UCSD-AML1 (cell line): ENCODE results near the gene LRCOL1.

Experiments
- DNase-seq: peaks from one replicate; lab custom pipeline; 2025; ENCODE audit not compliant: unreplicated experiment; lab: John Stamatoyannopoulos, UW

The LRCOL1 gene

GRCh38 chr12:132637811-132638210 lies 27.4 kb upstream of the LRCOL1 start:
- DNase-seq = no peak

DNA sequence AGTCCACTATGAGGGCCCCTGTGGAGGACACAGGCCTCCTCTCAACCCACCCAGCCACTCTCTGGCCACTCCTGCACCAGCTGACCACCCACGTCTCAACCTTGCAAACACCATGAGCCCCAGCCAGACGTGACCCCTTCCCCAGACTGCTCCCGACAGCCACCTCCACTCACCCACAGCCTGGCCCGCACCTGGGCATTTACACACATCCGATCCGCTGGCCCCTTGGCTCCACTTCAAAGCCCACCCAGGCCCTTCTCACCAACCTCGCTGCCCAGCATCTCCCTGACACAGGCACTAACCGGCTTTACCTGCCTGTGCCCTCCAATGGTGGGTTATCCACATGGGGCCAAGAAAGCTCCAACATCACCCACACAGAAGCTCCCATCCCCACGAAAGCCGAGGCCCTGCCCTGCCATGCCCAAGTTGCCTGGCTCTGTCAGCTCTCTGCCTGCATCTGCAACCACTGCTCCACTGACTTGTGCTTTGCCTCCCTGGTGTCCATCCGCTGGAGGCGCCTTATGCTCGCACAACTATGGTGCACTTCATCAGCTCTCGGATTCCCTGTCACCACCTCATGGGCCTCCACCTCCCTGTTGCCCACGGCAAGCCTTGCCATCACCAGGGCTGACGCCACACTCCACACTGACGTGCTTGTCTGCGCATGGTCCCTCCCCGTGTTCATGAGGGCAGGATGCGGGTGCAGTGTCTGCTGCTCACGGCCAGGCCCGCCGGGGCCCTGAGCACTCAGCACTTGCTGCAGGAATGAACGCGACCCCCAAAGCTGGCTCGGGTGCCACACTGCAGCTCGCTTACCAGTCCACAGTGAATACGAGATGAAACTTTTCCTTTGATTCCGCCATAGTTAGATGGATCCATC lies 24.9 kb upstream of the LRCOL1 start:
- no peak for DNase-seq

- no peak for DNase-seq
Observed at GRCh38 chr12:132634411-132634990, 24.1 kb upstream of the LRCOL1 start.

GRCh38 chr12:132633901-132634300 lies 23.5 kb upstream of the LRCOL1 start:
- DNase-seq = no peak

DNA sequence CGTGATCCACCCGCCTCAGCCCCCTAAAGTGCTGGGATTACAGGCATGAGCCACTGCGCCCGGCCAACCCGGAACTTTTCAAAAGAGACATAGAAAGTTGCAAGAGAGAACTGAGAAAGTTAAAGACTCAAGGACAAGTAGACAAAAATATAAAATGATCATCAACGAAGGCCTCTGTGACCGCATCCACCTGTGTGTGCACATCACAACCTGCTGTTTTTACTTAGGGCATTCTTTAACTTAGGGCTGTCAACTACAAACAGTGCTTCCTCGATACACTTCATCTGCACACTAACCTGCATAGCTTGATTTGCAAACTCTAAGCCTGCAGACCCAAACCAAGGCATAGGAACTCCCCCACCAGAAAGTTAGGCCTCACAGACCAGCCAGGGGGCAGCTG lies 23.0 kb upstream of the LRCOL1 start:
- DNase-seq = no peak

GRCh38 chr12:132632521-132633228 lies 22.3 kb upstream of the LRCOL1 start:
- no peak for DNase-seq

DNA sequence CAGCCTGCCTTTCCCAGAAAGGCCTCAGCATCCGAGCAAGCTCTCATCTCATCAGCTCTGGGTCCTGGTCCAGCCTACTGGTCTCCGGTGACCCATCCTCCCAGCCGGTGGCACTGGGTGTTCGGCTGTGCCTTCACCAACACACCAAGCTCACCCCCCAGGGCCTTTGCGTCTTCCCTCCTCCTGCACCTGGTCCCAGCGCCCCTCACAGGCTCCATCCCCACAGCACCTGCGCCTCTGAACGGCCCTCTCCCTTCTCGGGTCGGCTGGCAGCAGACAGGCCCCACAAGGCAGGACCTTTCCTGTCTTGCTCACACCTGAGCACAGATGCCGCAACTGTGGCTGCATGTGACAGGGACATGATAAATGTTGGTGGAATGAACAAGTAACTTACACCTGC lies 21.3 kb upstream of the LRCOL1 start:
- no peak for DNase-seq

DNA sequence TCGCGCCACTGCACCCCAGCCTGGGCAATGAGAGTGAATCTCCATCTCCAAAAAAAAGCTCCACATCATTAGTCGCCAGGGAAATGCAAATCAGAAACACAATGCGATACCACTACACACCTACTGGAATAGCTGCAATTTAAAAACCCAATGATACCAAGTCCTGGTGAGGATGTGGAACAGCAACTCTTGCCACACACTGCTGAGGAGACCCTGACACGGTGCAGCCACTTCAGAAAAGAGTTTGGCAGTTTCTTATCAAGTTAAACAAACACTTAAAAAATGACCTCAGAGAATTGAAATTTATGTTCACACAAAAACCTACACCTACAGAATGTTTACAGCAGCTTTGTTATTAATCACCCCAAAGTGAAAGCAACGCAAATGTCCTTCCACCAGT lies 20.3 kb upstream of the LRCOL1 start:
- DNase-seq = no peak

GRCh38 chr12:132629330-132629729 lies 18.9 kb upstream of the LRCOL1 start:
- no peak for DNase-seq

GRCh38 chr12:132625731-132626430 lies 15.5 kb upstream of the LRCOL1 start:
- no peak for DNase-seq

DNA sequence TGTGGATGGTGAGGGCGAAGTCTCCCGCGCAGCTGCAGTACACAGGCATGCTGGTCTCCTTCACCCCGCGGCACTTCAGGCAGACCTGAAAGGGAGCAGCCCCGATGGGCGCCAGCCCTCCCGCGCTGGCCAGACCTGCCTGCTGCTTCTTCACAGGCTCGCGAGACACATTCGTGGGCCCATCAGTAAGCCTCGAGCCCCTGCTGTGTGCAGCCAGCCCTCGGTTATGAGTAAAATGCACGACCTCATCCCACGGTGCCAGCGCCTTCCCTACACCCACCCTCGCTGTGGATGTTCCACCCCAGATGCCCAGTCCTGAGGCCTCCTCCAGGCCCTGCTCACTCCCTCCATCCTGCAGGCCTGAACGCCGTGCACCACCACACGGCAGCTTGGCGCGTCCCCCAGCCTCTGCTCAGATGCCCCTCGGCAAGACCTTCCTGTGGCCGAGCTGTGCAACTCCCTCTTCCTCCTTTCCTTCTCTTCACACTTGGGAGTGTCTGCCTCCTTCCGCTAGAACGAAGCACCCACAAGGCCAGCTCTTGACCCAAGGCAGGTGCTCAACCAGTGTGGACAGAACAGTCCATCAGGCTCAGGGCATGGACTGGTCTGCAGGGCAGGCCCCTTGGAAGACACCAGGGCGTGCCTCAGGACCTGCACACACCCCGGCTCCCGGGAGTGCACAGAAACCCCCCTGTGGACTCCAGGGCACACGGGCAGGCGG lies 14.7 kb upstream of the LRCOL1 start:
- no peak for DNase-seq

- DNase-seq = no peak
Observed at GRCh38 chr12:132624186-132624855, 13.9 kb upstream of the LRCOL1 start.

DNA sequence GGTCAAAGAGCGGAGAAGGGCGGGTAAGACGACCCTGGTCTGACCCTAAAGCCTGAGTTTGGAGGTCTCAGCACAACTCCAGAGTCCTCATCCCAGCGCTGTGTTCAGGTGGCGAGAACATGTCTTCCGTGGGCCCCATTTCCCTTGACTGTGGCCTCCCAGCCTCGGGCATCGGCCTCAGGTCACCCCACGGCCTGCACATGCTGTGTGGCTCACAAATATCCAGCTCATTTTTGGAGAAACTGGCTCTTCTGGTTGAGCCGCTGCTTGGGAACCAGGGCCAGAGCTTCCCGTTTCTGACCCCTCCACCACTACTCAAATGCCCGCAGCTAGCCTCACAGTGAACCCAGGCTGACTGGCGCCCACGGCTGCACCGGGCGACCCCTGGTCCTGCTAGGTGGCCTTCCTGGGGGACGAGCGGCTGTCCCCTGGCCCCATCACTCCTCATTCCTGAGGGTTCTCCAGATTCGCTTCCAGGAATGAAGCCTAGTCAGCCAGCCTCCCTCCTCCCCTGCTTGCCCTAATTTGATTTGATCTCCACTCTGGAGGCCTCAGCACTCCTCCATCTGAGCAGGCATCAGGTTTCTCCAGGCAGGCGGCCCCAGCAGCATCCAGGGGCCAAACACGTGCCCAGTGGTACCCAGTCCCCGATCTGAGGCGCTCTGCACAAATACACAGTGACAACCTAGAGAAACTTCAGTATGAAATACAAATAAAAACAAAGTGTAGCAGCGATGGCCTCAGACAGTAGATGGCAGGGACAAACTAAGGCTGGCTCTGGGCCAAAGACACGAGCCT lies 12.9 kb upstream of the LRCOL1 start:
- DNase-seq = no peak

- no peak for DNase-seq
Observed at GRCh38 chr12:132622437-132623071, 12.2 kb upstream of the LRCOL1 start.

DNA sequence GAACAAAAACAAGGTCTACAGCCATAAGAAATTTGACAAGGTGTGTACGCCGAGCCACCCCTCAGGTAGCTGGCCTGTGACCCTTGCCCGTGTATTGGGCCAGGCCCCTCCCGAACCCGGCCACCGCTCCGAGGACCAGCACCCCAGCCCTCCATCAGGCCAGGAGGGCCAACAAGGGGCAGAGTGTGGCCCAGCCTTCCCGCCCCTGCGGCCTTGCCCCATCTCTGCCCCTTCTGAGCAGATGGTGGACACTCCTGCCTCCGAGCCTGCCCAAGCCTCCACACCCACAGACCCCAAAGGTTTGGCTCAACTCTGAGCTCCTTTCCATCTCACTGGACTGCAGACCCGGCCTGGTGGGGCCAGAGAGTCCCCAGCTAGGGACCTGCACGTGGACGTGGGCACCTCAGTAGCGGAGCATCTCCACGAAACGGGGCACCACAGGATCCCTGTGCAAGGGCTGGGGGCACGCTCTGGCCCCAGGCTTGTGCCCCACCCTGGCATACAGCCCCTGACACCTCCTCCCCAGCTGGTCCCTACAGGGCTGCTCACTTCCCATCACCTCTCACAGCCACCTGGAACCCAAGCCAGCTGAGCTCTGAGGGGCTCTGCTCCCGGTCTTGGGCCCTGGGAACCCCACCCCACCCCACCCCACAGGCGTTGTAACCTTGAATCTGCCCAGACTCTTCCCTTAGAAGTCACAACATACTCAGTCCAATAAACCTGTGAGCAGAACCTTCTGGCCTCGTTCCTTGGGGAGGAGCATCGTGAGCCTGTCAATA lies 11.5 kb upstream of the LRCOL1 start:
- no peak for DNase-seq

DNA sequence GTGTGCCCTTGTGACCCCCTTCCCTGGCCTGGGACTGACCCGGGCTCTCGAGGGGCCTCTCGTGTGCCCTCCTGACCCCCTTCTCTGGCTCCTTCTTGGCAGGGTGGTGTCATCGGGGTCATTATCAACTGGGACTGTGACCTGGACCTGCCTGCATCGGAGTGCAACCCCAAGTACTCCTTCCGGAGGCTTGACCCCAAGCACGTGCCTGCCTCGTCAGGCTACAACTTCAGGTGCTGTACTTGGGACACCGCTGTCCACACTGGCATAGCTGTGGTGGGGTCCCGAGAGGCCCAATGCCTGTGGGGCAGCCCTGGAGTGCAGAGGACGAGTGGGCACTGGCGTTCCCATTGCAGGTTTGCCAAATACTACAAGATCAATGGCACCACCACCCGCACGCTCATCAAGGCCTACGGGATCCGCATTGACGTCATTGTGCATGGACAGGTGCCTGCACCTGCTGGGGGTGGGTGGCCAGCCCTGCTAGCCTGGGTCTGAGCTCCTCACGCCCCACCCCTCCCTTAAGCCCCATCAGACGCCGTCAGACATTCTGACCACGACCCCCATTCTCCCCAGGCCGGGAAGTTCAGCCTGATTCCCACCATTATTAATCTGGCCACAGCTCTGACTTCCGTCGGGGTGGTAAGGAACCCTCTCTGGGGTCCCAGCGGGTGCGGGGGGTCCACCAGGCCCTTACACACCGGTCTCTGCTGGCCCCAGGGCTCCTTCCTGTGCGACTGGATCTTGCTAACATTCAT lies 10.7 kb upstream of the LRCOL1 start:
- DNase-seq = no peak

DNA sequence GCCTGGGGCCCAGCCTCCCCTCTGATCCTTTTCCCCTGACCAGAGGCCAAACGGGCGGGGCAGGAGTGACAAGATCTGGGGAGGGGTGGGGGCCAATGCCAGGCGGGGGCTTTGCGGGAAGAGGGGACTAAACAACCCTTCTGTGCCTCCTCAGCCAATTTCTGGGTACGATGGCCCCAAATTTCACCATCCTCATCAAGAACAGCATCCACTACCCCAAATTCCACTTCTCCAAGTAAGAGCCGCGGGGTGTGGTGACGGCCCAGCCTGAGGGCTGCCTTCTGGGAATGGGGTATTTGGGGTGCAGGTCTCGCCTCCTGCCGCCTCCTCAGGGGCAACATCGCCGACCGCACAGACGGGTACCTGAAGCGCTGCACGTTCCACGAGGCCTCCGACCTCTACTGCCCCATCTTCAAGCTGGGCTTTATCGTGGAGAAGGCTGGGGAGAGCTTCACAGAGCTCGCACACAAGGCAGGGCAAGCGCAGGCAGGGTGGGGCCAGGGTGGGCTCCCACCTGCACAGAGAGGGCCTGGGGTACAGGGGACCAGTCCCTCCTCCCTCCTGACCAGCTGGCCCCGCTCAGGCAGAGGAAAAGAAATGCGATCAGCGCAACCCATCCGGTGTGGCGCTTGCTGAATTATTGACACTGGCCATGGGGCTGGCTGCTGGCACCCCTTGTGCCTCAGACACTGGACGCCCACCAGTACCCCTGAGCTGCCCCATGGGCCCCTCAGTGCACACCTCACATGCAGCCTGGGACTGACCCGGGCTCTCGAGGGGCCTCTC lies 9.9 kb upstream of the LRCOL1 start:
- no peak for DNase-seq
